Activated CD4-positive, alpha-beta T cell treated with anti-CD3 and anti-CD28 coated beads, Interleukin-2, amount 10 ng/mL, durations not matched to agents 24 days and 14 days (primary cell): ENCODE measurements around the gene OR8B4. TPM values are rescaled to one million over a fixed set of nuclear protein-coding genes. Genes with fewer than 3 reads are reported as not detected.
"Not testable (repeated sequence)": the region's sequence is repeated elsewhere in the genome, so short reads cannot be mapped to it uniquely, and the experiment has no call there.

Experiments
- DNase-seq: peaks from one replicate; pipeline ENCODE4 v3.0.0; 2022
- H3K27ac Mint-ChIP-seq: one replicate; pipeline ENCODE4 v1.8.0; 2022; ENCODE audit warnings: mild to moderate bottlenecking, mixed read lengths
- H3K27me3 Mint-ChIP-seq: one replicate; pipeline ENCODE4 v1.8.0; 2022; ENCODE audit warnings: mixed read lengths
- H3K36me3 Mint-ChIP-seq: one replicate; pipeline ENCODE4 v1.8.0; 2022; ENCODE audit warnings: low read depth, mild to moderate bottlenecking, mixed read lengths
- H3K4me1 Mint-ChIP-seq: one replicate; pipeline ENCODE4 v1.8.0; 2021; ENCODE audit warnings: mixed read lengths
- H3K4me3 Mint-ChIP-seq: one replicate; pipeline ENCODE4 v1.8.0; 2022; ENCODE audit warnings: mild to moderate bottlenecking, moderate library complexity, mixed read lengths
- H3K9me3 Mint-ChIP-seq: one replicate; pipeline ENCODE4 v1.8.0; 2021; ENCODE audit warnings: mixed read lengths
- intact Hi-C: fragments of 100-400 bp; cut with micrococcal nuclease; formaldehyde crosslinking; loops from one replicate; pipeline ENCODE4 v1.15.1; 2023
- total RNA-seq: library from RNA; stranded (reverse); gene quantifications from 2 replicates; pipeline ENCODE4 v1.2.3, GENCODE V29; 2022

Gene OR8B4
- not detected in 2 replicates for total RNA-seq

DNA sequence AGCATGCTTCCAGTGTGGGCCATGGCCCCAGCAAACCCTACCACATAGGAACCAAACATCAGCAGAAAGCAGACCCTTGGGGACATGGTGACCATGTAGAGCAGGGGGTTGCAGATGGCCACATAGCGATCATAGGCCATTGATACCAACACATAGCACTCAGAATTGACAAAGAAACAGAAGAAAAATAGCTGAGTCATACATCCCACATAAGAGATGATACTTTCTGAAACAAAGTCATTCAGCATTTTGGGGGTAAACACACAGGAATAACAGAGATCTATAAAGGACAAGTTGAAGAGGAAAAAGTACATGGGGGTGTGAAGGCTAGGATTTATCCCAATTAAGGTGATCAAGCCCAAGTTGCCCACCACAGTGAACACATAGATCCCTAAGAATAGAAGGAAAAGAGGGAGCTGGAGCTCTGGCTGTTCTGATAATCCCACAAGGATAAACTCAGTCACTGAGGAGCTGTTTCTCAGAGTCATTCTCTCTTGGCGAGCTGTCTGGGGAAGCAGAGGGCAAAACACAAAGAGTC lies at the start of gene OR8B4:
Gene OR8B4, minus strand, starts transcription at position 488 of the 538 bp plus-strand sequence. Its CDS starts 0 bp downstream, at position 488.
- no peak within 1 kb of the TSS for H3K27ac Mint-ChIP-seq
- peaks cover 4% of the 10 kb centered on the region for H3K27me3 Mint-ChIP-seq
- intact Hi-C loops, result no loop called here

GRCh38 chr11:124474079-124474478 lies 49.4 kb upstream of the OR8B4 start:
- Mint-ChIP-seq H3K4me3 (no peak overlapping the region), H3K9me3 (no peaks in the 10 kb centered on the region), H3K4me1 (no peaks in the 10 kb centered on the region), H3K36me3 (no peaks in the 10 kb centered on the region), H3K27me3 (peaks cover 8% of the 10 kb centered on the region), H3K27ac (no peak overlapping the region)
- intact Hi-C loops, result no loop called here
- DNase-seq, result no peak

More for the DNA sequence above, at the start of gene OR8B4:
- Mint-ChIP-seq H3K9me3 (no peaks in the 10 kb centered on the region), H3K4me1 (no peaks in the 10 kb centered on the region), H3K36me3 (no peaks in the 10 kb centered on the region), H3K4me3 (no peak within 1 kb of the TSS)
- no peak for DNase-seq

DNA sequence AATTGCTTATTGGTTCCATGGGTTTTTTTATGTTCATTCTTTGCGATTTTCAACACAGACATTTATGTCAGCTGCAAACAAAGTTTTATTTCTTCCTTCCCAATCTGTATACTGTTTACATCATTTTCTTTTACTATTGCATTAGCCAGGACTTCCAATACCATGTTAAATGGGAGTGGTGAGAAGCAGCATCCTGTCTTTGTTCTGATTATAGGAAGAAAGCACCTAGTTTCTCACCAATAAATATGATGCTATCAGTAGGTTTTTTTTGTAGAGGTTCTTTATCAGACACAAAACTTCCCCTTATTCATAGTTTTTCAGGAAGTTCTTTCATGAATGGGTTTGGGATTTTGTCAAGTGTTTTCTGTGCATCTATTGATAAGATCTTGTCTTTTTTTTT lies 48.8 kb upstream of the OR8B4 start:
- DNase-seq, result no peak
- Mint-ChIP-seq H3K27me3 (peaks cover 8% of the 10 kb centered on the region), H3K4me3 (no peak overlapping the region), H3K27ac (no peak overlapping the region), H3K9me3 (no peaks in the 10 kb centered on the region), H3K36me3 (no peaks in the 10 kb centered on the region), H3K4me1 (no peaks in the 10 kb centered on the region)
- intact Hi-C loops, result no loop called here

GRCh38 chr11:124470561-124471227 lies 46.0 kb upstream of the OR8B4 start:
- Mint-ChIP-seq H3K4me3 (no peak overlapping the region), H3K9me3 (no peaks in the 10 kb centered on the region), H3K4me1 (no peaks in the 10 kb centered on the region), H3K36me3 (no peaks in the 10 kb centered on the region), H3K27ac (no peak overlapping the region), H3K27me3 (peaks cover 8% of the 10 kb centered on the region)
- intact Hi-C loops, result no loop called here
- DNase-seq, result no peak

DNA sequence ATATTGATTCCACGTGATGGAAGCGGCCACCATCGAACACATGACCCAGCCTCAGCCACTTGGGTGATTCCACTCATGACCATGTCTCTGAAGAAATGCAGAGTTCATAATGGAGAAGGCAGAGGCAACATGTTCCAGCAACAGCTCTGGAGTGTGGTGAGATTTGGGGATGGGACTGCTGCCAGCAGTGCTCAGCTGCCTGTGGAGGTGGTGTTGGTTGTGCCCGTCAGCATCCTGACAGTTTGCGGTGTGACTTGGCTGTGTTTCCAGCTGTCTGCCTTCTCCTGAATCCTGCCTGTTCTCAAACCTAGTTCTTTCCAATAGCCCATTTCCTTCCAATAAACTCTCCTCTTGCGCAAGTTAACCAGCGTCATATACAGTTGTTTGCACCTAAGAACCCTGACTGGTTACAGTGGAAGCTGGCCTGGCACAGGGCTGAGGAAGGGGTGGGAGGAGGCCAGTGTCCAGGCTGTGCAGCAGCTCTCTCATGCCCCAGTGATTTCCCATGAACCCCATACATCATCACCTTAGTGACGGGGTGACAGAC lies 42.8 kb upstream of the OR8B4 start:
- no peaks in the 10 kb centered on the region for H3K4me1 Mint-ChIP-seq
- no peaks in the 10 kb centered on the region for H3K36me3 Mint-ChIP-seq
- intact Hi-C loops, result no loop called here
- no peak overlapping the region for H3K27ac Mint-ChIP-seq
- no peak for DNase-seq
- no peak overlapping the region for H3K4me3 Mint-ChIP-seq
- H3K9me3 Mint-ChIP-seq, result no peaks in the 10 kb centered on the region
- peaks cover 3% of the 10 kb centered on the region for H3K27me3 Mint-ChIP-seq

DNA sequence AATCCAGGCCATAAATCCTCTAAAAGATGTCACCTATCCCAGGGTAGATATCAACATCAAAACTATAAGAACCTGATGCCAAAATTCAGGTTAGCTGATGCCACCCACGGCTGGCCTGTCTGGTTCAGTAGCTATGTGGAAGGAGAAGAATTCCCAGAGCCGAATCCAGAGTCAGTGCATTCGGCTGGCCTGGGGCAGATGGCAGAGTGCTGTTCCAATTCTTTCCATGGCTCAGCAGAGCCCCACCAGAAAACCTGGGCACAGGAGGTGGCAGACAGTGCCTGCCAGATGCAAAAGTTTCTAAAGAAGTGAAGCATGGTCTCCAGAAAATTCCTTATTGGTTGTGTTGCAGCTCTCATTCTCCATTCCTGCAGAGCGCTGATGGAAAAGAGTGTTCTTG lies 40.7 kb upstream of the OR8B4 start:
- intact Hi-C loops, result no loop called here
- Mint-ChIP-seq H3K27me3 (no peaks in the 10 kb centered on the region), H3K27ac (no peak overlapping the region), H3K4me1 (no peaks in the 10 kb centered on the region), H3K36me3 (no peaks in the 10 kb centered on the region), H3K4me3 (no peak overlapping the region), H3K9me3 (no peaks in the 10 kb centered on the region)
- DNase-seq, result no peak

DNA sequence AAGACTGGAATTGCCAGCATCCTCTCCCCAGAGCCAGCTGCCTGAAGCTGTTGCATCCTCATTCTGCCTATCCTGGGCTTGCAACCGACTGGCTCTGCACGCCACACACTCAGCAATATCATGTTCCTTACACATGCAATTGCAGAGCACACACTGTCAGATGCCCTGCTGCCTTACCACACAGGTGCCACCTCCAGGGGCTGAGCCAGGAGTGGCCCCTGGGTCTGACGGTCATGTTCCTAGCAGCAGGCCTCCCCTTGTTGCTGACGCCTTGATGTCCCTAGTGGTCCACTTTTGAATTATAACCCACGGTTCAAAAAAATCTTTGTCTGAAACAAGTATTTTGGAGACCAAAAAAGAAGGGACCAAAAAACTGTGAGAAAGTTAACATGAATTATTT lies 39.3 kb upstream of the OR8B4 start:
- Mint-ChIP-seq H3K4me1 (no peaks in the 10 kb centered on the region), H3K36me3 (no peaks in the 10 kb centered on the region), H3K4me3 (no peak overlapping the region), H3K27me3 (no peaks in the 10 kb centered on the region), H3K27ac (no peak overlapping the region), H3K9me3 (no peaks in the 10 kb centered on the region)
- DNase-seq, result no peak
- intact Hi-C loops, result no loop called here

DNA sequence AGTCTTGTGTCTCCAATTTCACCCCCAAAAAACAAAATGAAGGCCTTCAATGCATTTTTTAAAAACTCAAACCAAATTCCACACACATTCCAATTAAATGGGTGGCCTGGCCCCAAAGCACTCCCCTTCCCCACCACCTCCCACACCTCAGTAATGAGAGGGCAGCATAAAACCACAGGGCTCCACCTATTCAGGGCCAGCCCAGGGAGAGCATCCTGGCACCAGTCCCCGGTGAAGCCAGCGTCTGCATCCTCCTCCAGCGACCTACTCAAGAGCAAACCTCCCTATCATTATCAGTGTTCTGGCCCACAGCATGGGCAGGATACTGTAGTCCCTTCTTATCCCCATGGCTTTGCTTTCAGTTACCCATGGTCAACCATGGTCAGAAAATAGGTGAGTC lies 38.7 kb upstream of the OR8B4 start:
- Mint-ChIP-seq H3K4me3 (no peak overlapping the region), H3K27ac (no peak overlapping the region), H3K4me1 (no peaks in the 10 kb centered on the region), H3K27me3 (no peaks in the 10 kb centered on the region), H3K9me3 (no peaks in the 10 kb centered on the region), H3K36me3 (no peaks in the 10 kb centered on the region)
- intact Hi-C loops, result no loop called here
- DNase-seq, result no peak

DNA sequence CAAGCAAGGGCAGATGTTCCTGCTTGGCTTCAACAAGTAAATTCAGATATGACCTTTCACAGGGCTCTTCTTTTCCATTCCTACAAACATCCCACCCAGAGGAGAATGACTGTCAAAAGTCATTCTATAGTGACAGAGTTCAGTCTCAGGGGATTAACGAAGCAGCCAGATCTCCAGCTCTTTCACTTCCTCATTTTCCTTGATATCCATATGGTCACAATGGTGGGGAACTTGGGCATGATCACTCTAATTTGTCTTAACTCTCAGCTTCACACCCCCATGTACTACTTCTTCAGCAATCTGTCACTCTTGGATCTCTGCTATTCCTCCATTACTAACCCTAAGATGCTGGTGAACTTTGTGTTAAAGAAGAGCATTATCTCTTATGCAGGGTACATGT lies 35.8 kb upstream of the OR8B4 start:
- Mint-ChIP-seq H3K27me3 (no peaks in the 10 kb centered on the region), H3K4me1 (no peaks in the 10 kb centered on the region), H3K27ac (no peak overlapping the region), H3K9me3 (no peaks in the 10 kb centered on the region), H3K4me3 (no peak overlapping the region), H3K36me3 (no peaks in the 10 kb centered on the region)
- no peak for DNase-seq
- intact Hi-C loops, result no loop called here

- H3K27me3 Mint-ChIP-seq, H3K4me3 Mint-ChIP-seq, H3K4me1 Mint-ChIP-seq, DNase-seq, H3K27ac Mint-ChIP-seq, H3K9me3 Mint-ChIP-seq, intact Hi-C loops, H3K36me3 Mint-ChIP-seq: not testable (repeated sequence)
Observed at GRCh38 chr11:124459379-124459778, 34.7 kb upstream of the OR8B4 start.

GRCh38 chr11:124454552-124454951 lies 29.9 kb upstream of the OR8B4 start:
- Mint-ChIP-seq H3K36me3 (no peaks in the 10 kb centered on the region), H3K4me3 (no peak overlapping the region), H3K4me1 (no peaks in the 10 kb centered on the region), H3K9me3 (no peaks in the 10 kb centered on the region), H3K27me3 (peaks cover 1% of the 10 kb centered on the region), H3K27ac (no peak overlapping the region)
- no peak for DNase-seq
- intact Hi-C loops, result no loop called here

DNA sequence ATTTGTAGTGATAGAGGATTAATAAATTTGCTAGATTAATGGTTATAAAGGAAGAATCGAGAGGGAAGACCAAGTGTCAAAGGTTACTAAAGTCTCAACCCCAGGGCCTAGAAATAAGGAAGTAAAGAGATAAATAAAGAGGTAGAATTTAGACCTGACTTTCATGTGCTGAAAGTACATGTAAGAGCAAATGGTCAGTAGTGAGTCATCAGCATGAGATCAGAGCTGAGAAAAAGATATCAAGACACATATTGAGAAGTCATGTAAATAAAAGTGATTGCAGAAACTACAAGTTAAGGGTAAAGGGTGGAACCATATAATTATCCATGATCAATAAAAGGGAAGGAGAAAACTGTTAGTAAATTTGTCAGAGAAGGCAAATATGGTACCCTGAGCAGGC lies 22.2 kb upstream of the OR8B4 start:
- no peak overlapping the region for H3K4me3 Mint-ChIP-seq
- intact Hi-C loops, result no loop called here
- no peak for DNase-seq
- no peaks in the 10 kb centered on the region for H3K36me3 Mint-ChIP-seq
- H3K27me3 Mint-ChIP-seq, result peaks cover 1% of the 10 kb centered on the region
- H3K9me3 Mint-ChIP-seq, result no peaks in the 10 kb centered on the region
- no peak overlapping the region for H3K27ac Mint-ChIP-seq
- H3K4me1 Mint-ChIP-seq, result no peaks in the 10 kb centered on the region

DNA sequence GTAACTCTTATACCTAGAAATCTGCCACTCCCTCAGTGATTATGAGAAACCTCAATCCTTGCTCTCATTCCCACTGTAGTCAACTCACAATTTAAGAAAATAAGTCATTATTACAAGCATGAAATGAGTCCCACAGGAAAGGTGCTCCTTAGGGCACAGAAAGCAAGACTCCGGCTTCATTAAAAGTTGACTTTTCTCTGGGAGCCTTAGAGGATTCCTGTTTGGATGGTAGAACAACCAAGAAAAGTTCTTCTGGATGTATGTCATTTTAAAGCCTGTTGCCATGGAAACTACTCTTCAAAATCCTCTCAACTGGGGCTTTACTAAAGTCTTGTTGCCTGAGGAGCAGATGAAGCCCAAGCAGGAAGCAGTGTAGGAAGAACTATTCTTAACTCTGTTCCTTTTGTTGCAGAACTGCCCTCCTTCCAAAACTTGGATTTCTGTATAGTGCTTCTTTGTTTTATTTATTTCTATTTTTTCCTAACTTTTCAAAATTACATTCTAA lies 21.0 kb upstream of the OR8B4 start, which contains the start of gene OR8B8:
Gene OR8B8, minus strand, starts transcription at position 51 of the 505 bp plus-strand sequence. CDS start 4,611 bp downstream, outside the sequence.
- H3K4me3 Mint-ChIP-seq, result no peak within 1 kb of the TSS

GRCh38 chr11:124442847-124443246 lies 18.2 kb upstream of the OR8B4 start:
- Mint-ChIP-seq H3K27ac (no peak overlapping the region), H3K4me3 (no peak overlapping the region), H3K4me1 (no peaks in the 10 kb centered on the region), H3K9me3 (no peaks in the 10 kb centered on the region), H3K27me3 (no peaks in the 10 kb centered on the region), H3K36me3 (no peaks in the 10 kb centered on the region)
- no peak for DNase-seq
- intact Hi-C loops, result no loop called here

More for the DNA sequence above, 21.0 kb upstream of the OR8B4 start, which contains the start of gene OR8B8:
- intact Hi-C loops, result no loop called here
- H3K36me3 Mint-ChIP-seq, result no peaks in the 10 kb centered on the region
- peaks cover 1% of the 10 kb centered on the region for H3K27me3 Mint-ChIP-seq
- no peaks in the 10 kb centered on the region for H3K9me3 Mint-ChIP-seq
- no peaks in the 10 kb centered on the region for H3K4me1 Mint-ChIP-seq
- no peak within 1 kb of the TSS for H3K27ac Mint-ChIP-seq
- DNase-seq, result no peak
